ENCODE results near the gene NAXE.

NAXE gene

GRCh38 chr1:156590326-156591180 is 1.0 kb upstream of the NAXE start:
- no peak for TF ChIP-seq CTCF (IDR thresholded peaks at IDR 0.05; ENCODE audit: borderline replicate concordance, control extremely low read depth, extremely low read depth, insufficient read depth, missing control alignments)
- DNase-seq (ENCODE audit: low spot score) = no peak
- in situ Hi-C loops (cut with MboI; ENCODE audit: low sequenced_read_pairs, unreplicated experiment) = no loop called here

GRCh38 chr1:156591181-156591431 is 470 bp upstream of the NAXE start:
- TF ChIP-seq CTCF (IDR thresholded peaks at IDR 0.05; ENCODE audit: borderline replicate concordance, control extremely low read depth, extremely low read depth, insufficient read depth, missing control alignments) = no peak
- DNase-seq (ENCODE audit: low spot score) = no peak
- in situ Hi-C loops (cut with MboI; ENCODE audit: low sequenced_read_pairs, unreplicated experiment) = no loop called here

GRCh38 chr1:156592158-156592909 is 758 bp downstream of the NAXE start:
- no peak for DNase-seq (ENCODE audit: low spot score)
- no peak for TF ChIP-seq CTCF (IDR thresholded peaks at IDR 0.05; ENCODE audit: borderline replicate concordance, control extremely low read depth, extremely low read depth, insufficient read depth, missing control alignments)
- in situ Hi-C loops (cut with MboI; ENCODE audit: low sequenced_read_pairs, unreplicated experiment) = no loop called here

- in situ Hi-C loops (cut with MboI; ENCODE audit: low sequenced_read_pairs, unreplicated experiment) = no loop called here
- TF ChIP-seq CTCF (IDR thresholded peaks at IDR 0.05; ENCODE audit: borderline replicate concordance, control extremely low read depth, extremely low read depth, insufficient read depth, missing control alignments) = no peak
- DNase-seq (ENCODE audit: low spot score) = no peak
Observed at GRCh38 chr1:156592910-156593660, 1.5 kb downstream of the NAXE start.

GRCh38 chr1:156593661-156593989 is 2.0 kb downstream of the NAXE start:
- TF ChIP-seq CTCF (IDR thresholded peaks at IDR 0.05; ENCODE audit: borderline replicate concordance, control extremely low read depth, extremely low read depth, insufficient read depth, missing control alignments) = no peak
- DNase-seq (ENCODE audit: low spot score) = no peak
- in situ Hi-C loops (cut with MboI; ENCODE audit: low sequenced_read_pairs, unreplicated experiment) = no loop called here

- in situ Hi-C loops (cut with MboI; ENCODE audit: low sequenced_read_pairs, unreplicated experiment) = no loop called here
- no peak for DNase-seq (ENCODE audit: low spot score)
- TF ChIP-seq CTCF (IDR thresholded peaks at IDR 0.05; ENCODE audit: borderline replicate concordance, control extremely low read depth, extremely low read depth, insufficient read depth, missing control alignments) = no peak
Observed at GRCh38 chr1:156594190-156594589, 2.6 kb downstream of the NAXE start.
